Stimulated activated naive CD8-positive, alpha-beta T cell treated with anti-CD3 and anti-CD28 coated beads, Interleukin-15, amount 100 ng/mL, for 72 hours (primary cell): ENCODE data around the gene LPAR6.
"Not testable (repeated sequence)": the region's sequence is repeated elsewhere in the genome, so short reads cannot be mapped to it uniquely, and the experiment has no call there.

Experiments used
- ATAC-seq: fragments of 150-1000 bp; cut with Tn5 transposase; 2 replicates; pipeline ENCODE4 v1.10.0; 2021; ENCODE audit warnings: mild to moderate bottlenecking, moderate library complexity
- DNase-seq, 2 donors: peaks; one replicate each; pipeline ENCODE4 v3.0.0; 2021 to 2022
- H3K27ac Mint-ChIP-seq, 2 donors: one replicate each; pipeline ENCODE4 v1.8.0; 2022; ENCODE audit warnings: mild to moderate bottlenecking in 2 of 2, mixed read lengths in 2 of 2, moderate library complexity in 2 of 2
- H3K27me3 Mint-ChIP-seq: one replicate; pipeline ENCODE4 v1.8.0; 2022; ENCODE audit warnings: mixed read lengths
- H3K4me1 Mint-ChIP-seq: one replicate; pipeline ENCODE4 v1.8.0; 2022; ENCODE audit warnings: mild to moderate bottlenecking, mixed read lengths
- H3K4me3 Mint-ChIP-seq, 2 donors: one replicate each; pipeline ENCODE4 v1.8.0; 2022; ENCODE audit warnings: mild to moderate bottlenecking in 2 of 2, mixed read lengths in 2 of 2, moderate library complexity in 1 of 2
- H3K9me3 Mint-ChIP-seq, 2 donors: one replicate each; pipeline ENCODE4 v1.8.0; 2022; ENCODE audit warnings: mixed read lengths in 2 of 2

Gene LPAR6

GRCh38 chr13:48412881-48413351 lies at the start of gene LPAR6:
LPAR6 (minus strand) TSS chr13:48413113; CDS start chr13:48412423, 690 bp downstream.
- peaks cover 29% of the 10 kb centered on the region for H3K4me1 Mint-ChIP-seq

GRCh38 chr13:48457578-48458242 lies 44.8 kb upstream of the LPAR6 start:
- Mint-ChIP-seq H3K4me1 (peaks cover 6% of the 10 kb centered on the region), H3K4me3 (no peak overlapping the region), H3K9me3 (no peaks in the 10 kb centered on the region), H3K27ac (no peak overlapping the region), H3K27me3 (no peaks in the 10 kb centered on the region)
- no peak for ATAC-seq
- no peak for DNase-seq

More at GRCh38 chr13:48412881-48413351, at the start of gene LPAR6:
- DNase-seq (no peak), ATAC-seq (no peak)
- H3K27me3 Mint-ChIP-seq, result no peaks in the 10 kb centered on the region
- peak within 1 kb of the TSS; percentile 82 to 94 for H3K4me3 Mint-ChIP-seq
- peak within 1 kb of the TSS; percentile 88 to 93 for H3K27ac Mint-ChIP-seq
- H3K9me3 Mint-ChIP-seq, result peaks cover 0 to 8% of the 10 kb centered on the region in 2 donors

- no peak for DNase-seq
- Mint-ChIP-seq H3K27me3 (no peaks in the 10 kb centered on the region), H3K27ac (no peak overlapping the region), H3K4me3 (no peak overlapping the region), H3K9me3 (no peaks in the 10 kb centered on the region), H3K4me1 (peaks cover 6% of the 10 kb centered on the region)
- no peak for ATAC-seq
Measured at GRCh38 chr13:48456546-48456945, 43.6 kb upstream of the LPAR6 start.

- not testable (repeated sequence) for H3K4me3 Mint-ChIP-seq, H3K27me3 Mint-ChIP-seq, DNase-seq
Measured at GRCh38 chr13:48451196-48451595, 38.3 kb upstream of the LPAR6 start.

GRCh38 chr13:48449656-48450055 lies 36.7 kb upstream of the LPAR6 start:
- Mint-ChIP-seq H3K27me3 (no peaks in the 10 kb centered on the region), H3K9me3 (peaks cover 10 to 11% of the 10 kb centered on the region in 2 donors), H3K27ac (no peak overlapping the region), H3K4me1 (peaks cover 15% of the 10 kb centered on the region), H3K4me3 (no peak overlapping the region)
- DNase-seq (no peak), ATAC-seq (no peak)

More at GRCh38 chr13:48451196-48451595, 38.3 kb upstream of the LPAR6 start:
- not testable (repeated sequence) for ATAC-seq, H3K27ac Mint-ChIP-seq
- Mint-ChIP-seq H3K9me3 (peaks cover 10 to 11% of the 10 kb centered on the region in 2 donors), H3K4me1 (peaks cover 15% of the 10 kb centered on the region)

GRCh38 chr13:48448959-48449614 lies 36.2 kb upstream of the LPAR6 start:
- H3K4me3 Mint-ChIP-seq, result no peak overlapping the region
- H3K27me3 Mint-ChIP-seq, result no peaks in the 10 kb centered on the region
- DNase-seq (no peak), ATAC-seq (peak; percentile 46)
- H3K4me1 Mint-ChIP-seq, result peaks cover 19% of the 10 kb centered on the region
- peaks cover 10 to 11% of the 10 kb centered on the region in 2 donors for H3K9me3 Mint-ChIP-seq
- peak overlapping the region in 1 of 2 donors; percentile 51 for H3K27ac Mint-ChIP-seq

GRCh38 chr13:48448285-48448958 lies 35.5 kb upstream of the LPAR6 start:
- H3K27ac Mint-ChIP-seq, result no peak overlapping the region
- H3K9me3 Mint-ChIP-seq, result peaks cover 10 to 11% of the 10 kb centered on the region in 2 donors
- DNase-seq (no peak), ATAC-seq (no peak)
- peaks cover 19% of the 10 kb centered on the region for H3K4me1 Mint-ChIP-seq
- H3K27me3 Mint-ChIP-seq, result no peaks in the 10 kb centered on the region
- no peak overlapping the region for H3K4me3 Mint-ChIP-seq

GRCh38 chr13:48446464-48446863 lies 33.6 kb upstream of the LPAR6 start:
- H3K27ac Mint-ChIP-seq, result no peak overlapping the region
- H3K27me3 Mint-ChIP-seq, result no peaks in the 10 kb centered on the region
- H3K9me3 Mint-ChIP-seq, result peaks cover 10 to 11% of the 10 kb centered on the region in 2 donors
- H3K4me1 Mint-ChIP-seq, result peaks cover 15% of the 10 kb centered on the region
- no peak overlapping the region for H3K4me3 Mint-ChIP-seq
- no peak for ATAC-seq
- DNase-seq, result no peak

GRCh38 chr13:48443442-48444208 lies 30.7 kb upstream of the LPAR6 start:
- no peak for DNase-seq
- H3K4me1 Mint-ChIP-seq, result peaks cover 11% of the 10 kb centered on the region
- H3K4me3 Mint-ChIP-seq, result no peak overlapping the region
- no peaks in the 10 kb centered on the region for H3K27me3 Mint-ChIP-seq
- H3K27ac Mint-ChIP-seq, result peak overlapping the region in 1 of 2 donors; percentile 21
- peak; percentile 45 for ATAC-seq
- H3K9me3 Mint-ChIP-seq, result no peaks in the 10 kb centered on the region

- Mint-ChIP-seq H3K4me3 (no peak overlapping the region), H3K27ac (no peak overlapping the region), H3K9me3 (no peaks in the 10 kb centered on the region), H3K4me1 (peaks cover 11% of the 10 kb centered on the region), H3K27me3 (no peaks in the 10 kb centered on the region)
- ATAC-seq (no peak), DNase-seq (no peak)
Measured at GRCh38 chr13:48437371-48437770, 24.5 kb upstream of the LPAR6 start.

- H3K4me3 Mint-ChIP-seq, result no peak overlapping the region
- DNase-seq, result no peak
- H3K27me3 Mint-ChIP-seq, result no peaks in the 10 kb centered on the region
- no peak overlapping the region for H3K27ac Mint-ChIP-seq
- H3K9me3 Mint-ChIP-seq, result no peaks in the 10 kb centered on the region
- ATAC-seq, result no peak
- peaks cover 17% of the 10 kb centered on the region for H3K4me1 Mint-ChIP-seq
Measured at GRCh38 chr13:48436661-48437288, 23.9 kb upstream of the LPAR6 start.

GRCh38 chr13:48434200-48434599 lies 21.3 kb upstream of the LPAR6 start:
- no peaks in the 10 kb centered on the region for H3K27me3 Mint-ChIP-seq
- no peak overlapping the region for H3K27ac Mint-ChIP-seq
- H3K4me3 Mint-ChIP-seq, result no peak overlapping the region
- no peaks in the 10 kb centered on the region for H3K9me3 Mint-ChIP-seq
- DNase-seq (no peak), ATAC-seq (no peak)
- peaks cover 37% of the 10 kb centered on the region for H3K4me1 Mint-ChIP-seq

GRCh38 chr13:48431987-48432615 lies 19.2 kb upstream of the LPAR6 start:
- Mint-ChIP-seq H3K4me1 (peaks cover 41% of the 10 kb centered on the region), H3K9me3 (no peaks in the 10 kb centered on the region), H3K27me3 (no peaks in the 10 kb centered on the region), H3K27ac (peak overlapping the region in 1 of 2 donors; percentile 25), H3K4me3 (no peak overlapping the region)
- peak; percentile 49 for ATAC-seq
- DNase-seq, result no peak

GRCh38 chr13:48431431-48431830 lies 18.5 kb upstream of the LPAR6 start:
- Mint-ChIP-seq H3K4me3 (no peak overlapping the region), H3K27ac (peak overlapping the region in 1 of 2 donors; percentile 40), H3K27me3 (no peaks in the 10 kb centered on the region), H3K4me1 (peaks cover 41% of the 10 kb centered on the region), H3K9me3 (peaks cover 5 to 6% of the 10 kb centered on the region in 2 donors)
- DNase-seq, result no peak
- ATAC-seq, result no peak
